ENCODE results near the gene HOXB3.

DNA sequence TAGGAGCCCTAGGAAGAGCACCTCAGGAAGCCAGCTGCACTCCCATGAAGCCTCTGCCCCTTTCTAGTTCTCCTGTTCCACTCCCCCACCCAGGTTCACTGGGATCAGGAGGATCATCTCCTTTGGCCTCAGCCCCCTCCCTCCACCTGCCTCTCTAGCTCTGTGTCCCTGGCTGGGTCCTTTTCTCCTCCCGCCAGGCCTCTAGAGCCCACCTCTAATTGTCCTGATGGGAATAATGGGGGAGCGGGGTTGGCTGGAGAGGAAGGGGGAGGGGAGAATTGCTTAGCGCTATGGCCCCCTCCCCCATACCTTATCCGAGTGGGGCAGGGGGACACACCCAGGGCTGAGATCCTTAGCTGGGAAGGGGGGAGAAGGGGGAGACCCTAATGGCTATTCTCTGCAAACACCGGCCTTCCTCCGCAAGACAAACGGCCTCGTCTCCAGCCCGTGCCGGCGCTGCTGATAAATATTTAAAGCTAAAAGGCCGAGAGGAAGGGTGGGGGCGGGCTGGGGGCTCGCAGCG lies 19.8 kb upstream of the HOXB3 start:
- TF ChIP-seq EZH2 (IDR thresholded peaks at IDR 0.05; ENCODE audit: borderline replicate concordance, low read depth, low read length, severe bottlenecking), result no peak
- TF ChIP-seq, protein P1, sequence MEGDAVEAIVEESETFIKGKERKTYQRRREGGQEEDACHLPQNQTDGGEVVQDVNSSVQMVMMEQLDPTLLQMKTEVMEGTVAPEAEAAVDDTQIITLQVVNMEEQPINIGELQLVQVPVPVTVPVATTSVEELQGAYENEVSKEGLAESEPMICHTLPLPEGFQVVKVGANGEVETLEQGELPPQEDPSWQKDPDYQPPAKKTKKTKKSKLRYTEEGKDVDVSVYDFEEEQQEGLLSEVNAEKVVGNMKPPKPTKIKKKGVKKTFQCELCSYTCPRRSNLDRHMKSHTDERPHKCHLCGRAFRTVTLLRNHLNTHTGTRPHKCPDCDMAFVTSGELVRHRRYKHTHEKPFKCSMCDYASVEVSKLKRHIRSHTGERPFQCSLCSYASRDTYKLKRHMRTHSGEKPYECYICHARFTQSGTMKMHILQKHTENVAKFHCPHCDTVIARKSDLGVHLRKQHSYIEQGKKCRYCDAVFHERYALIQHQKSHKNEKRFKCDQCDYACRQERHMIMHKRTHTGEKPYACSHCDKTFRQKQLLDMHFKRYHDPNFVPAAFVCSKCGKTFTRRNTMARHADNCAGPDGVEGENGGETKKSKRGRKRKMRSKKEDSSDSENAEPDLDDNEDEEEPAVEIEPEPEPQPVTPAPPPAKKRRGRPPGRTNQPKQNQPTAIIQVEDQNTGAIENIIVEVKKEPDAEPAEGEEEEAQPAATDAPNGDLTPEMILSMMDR (IDR thresholded peaks at IDR 0.05; ENCODE audit: borderline replicate concordance, extremely low read depth, low read length, poor library complexity, severe bottlenecking), result no peak

All from DND-41 (cell line).